ENCODE results near the gene CD8A.

The CD8A gene

DNA sequence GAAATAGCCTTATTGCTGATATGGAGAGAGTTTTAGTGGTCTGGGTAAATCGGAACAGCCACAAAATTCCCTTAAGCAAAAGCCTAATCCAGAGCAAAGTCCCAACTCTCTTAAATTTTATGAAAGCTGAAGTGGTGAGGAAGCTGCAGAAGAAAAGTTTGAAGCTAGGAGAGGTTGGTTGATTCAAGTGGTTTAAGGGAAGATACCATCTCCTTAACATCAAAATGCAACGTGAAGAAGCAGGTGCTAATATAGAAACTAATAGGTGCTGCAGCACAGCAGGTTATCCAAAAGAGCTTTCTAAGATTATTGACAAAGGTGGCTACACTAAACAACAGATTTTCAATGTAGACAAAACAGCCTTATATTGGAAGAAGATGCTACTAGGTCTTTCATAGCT, 28.2 kb upstream of the CD8A start:
- no peak for DNase-seq (ENCODE audit: low read depth)
- TF ChIP-seq, protein P1, sequence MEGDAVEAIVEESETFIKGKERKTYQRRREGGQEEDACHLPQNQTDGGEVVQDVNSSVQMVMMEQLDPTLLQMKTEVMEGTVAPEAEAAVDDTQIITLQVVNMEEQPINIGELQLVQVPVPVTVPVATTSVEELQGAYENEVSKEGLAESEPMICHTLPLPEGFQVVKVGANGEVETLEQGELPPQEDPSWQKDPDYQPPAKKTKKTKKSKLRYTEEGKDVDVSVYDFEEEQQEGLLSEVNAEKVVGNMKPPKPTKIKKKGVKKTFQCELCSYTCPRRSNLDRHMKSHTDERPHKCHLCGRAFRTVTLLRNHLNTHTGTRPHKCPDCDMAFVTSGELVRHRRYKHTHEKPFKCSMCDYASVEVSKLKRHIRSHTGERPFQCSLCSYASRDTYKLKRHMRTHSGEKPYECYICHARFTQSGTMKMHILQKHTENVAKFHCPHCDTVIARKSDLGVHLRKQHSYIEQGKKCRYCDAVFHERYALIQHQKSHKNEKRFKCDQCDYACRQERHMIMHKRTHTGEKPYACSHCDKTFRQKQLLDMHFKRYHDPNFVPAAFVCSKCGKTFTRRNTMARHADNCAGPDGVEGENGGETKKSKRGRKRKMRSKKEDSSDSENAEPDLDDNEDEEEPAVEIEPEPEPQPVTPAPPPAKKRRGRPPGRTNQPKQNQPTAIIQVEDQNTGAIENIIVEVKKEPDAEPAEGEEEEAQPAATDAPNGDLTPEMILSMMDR (conservative IDR thresholded peaks at IDR 0.05; ENCODE audit: low read depth, low read length) = no peak
- H3K4me3 ChIP-seq (ENCODE audit: low read depth, low read length) = no peak overlapping the region

DNA sequence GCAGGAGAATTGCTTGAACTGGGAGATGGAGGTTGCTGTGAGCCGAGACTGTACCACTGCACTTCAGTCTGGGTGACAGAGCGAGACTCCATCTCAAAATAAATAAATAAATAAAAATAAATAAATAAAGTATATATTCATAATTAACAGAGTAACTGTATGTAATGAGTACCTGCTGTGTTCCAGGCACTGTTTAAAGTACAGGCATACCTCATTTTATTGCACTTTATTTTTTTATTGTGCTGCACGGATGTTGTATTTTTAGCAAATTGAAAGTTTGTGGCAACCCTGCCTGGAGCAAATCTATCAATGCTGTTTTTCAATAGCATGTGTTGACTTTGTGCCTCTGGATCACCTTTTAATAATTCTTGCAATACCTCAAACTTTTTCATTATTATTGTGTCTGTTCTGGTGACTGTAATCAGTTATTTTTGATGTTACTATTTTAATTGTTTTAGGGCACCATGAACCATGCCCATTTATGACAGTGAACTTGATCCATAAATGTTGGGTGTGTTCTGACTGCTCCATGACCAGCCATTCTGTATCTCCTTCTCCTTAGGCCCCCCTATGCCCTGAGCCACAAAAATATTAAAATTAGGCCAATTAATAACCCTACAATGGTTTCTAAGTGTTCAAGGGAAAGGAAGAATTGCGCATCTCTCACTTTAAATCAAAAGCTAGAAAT, 27.5 kb upstream of the CD8A start:
- no peak for DNase-seq (ENCODE audit: low read depth)
- H3K4me3 ChIP-seq (ENCODE audit: low read depth, low read length) = no peak overlapping the region
- TF ChIP-seq, protein P1 (conservative IDR thresholded peaks at IDR 0.05; ENCODE audit: low read depth, low read length) = no peak

DNA sequence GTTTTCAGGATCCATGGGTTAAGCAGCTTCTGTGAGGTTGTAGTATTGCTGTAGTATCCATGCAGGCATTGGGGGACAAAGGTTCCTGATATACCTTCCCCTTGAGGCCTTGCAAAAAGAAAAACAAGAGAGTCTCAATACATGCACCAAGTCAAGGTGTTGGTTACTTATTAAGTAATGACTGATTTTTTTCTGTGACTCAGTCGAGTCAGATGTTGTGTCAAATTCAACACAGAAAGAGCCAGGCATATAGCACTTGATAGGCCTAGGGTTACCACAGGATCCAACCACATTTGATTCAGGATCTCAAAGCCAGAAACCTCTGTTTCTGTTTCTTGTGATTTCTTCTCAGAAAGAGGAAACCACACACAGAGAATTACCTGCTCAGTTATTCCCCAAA, 24.9 kb upstream of the CD8A start:
- TF ChIP-seq, protein P1 (conservative IDR thresholded peaks at IDR 0.05; ENCODE audit: low read depth, low read length) = no peak

DNA sequence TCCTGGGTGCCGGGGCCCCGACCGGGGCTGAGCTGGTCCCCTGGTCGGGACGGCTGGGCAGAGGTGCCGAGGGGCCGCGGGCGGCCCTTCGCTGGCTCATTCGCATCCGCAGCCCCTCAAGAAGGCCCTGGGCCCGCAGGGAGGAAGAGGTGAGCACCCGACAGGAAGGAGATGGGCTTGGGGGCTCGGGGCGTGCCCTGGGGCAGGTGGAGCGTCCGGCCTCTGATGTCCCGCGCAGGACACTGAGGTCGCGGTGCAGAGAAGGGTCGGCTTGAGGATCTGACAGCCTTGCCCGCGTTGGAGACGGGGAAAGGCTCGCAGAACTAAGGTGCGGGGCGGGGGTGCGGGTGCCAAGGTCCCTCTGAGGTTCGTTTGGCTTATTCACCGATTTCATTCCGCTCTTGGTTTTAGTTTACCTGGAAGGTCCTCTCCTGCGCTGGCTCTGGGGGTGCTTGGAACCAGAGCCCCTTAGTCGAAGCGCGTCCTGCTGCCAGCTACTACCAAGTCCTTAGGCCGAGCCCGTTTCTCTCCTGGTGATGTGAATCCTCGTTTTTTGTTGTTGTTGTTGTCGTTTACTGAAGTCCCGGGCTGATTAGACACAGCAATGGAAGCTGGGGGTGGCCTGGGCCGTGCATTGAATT, 18.9 kb upstream of the CD8A start:
- H3K4me3 ChIP-seq (ENCODE audit: low read depth, low read length) = no peak overlapping the region
- TF ChIP-seq, protein P1 (conservative IDR thresholded peaks at IDR 0.05; ENCODE audit: low read depth, low read length) = no peak
- DNase-seq (ENCODE audit: low read depth) = no peak

More for the DNA sequence above, 24.9 kb upstream of the CD8A start:
- H3K4me3 ChIP-seq (ENCODE audit: low read depth, low read length) = no peak overlapping the region
- no peak for DNase-seq (ENCODE audit: low read depth)

DNA sequence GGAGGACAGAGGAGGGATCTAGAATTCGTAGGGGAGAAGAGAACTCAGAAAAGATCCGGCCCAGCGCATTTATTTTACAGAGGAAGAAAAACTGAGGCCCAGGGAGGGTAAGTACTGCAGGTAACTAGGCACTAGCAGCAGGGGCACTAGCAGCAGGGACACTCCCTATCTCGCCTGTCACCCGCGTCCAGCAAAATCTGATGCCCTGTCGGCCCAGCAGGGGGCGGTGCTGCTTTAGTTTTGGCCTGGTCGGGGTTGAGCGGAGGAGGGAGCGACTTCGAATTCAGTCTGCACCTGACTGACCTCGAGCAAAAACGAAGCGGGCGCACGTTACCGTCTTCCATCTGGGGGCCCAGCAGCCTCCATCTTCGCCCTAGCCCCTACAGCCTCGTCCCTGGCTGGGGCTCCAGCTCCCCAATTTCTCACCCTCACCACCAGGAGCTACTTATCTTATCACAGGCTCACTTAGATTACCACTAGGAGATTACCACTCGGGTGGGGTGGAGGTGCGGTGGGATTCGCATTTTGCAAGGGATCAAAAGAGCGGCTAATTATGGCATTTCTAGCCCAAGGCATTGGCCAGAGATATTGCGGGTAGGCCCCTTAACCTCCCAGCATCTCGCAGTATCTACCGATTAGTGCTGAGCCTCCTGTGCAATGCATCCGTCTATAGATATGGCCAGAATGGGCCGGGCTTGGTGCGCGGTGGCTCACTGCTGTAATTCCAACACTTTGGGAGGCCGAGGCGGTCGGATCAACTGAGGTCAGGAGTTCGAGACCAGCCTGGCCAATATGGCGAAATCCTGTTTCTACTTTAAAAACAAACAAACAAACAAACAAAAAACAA, 17.8 kb upstream of the CD8A start:
- TF ChIP-seq, protein P1 (conservative IDR thresholded peaks at IDR 0.05; ENCODE audit: low read depth, low read length) = peak; percentile 92
- peak overlapping the region; percentile 52 for H3K4me3 ChIP-seq (ENCODE audit: low read depth, low read length)
- peak; percentile 75 for DNase-seq (ENCODE audit: low read depth)

DNA sequence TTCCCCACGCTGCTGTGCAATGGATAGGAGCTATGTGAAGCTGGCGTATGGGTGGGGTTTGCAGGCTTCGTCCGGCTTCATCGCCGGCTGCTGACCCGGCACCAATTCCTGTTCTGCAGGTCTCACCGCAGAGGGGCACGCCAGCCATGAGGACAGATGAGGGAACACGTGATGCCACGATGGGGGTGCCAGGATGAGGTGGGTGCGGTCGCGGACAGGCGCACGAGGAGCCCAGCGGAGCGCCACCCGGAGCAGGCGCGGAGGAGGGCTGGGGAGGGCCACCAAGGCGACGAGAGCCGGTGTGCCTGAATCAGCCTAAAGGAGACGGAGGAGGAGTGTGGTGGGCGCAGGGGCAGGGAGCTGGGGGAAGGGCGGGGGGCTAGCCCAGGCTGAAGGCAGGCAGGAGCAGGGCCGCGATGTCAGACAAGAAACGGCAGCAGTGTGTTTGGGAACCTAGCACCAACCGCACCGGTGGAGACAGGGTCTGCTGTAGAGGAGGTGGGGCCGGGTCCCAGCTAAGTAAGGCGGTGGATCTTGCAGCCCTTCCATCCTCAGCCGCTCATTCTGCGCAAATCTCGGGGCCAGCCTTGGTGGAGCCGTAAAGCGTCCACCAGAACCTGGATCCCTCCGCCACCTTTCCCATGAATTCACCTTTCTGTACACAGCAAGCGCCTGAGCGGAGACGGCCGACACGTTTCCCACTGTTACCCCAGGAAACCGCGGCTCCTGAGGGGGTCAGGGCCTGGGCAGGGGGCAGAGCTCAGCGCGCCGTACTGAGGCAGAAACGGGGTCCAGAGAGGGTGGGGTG, 17.0 kb upstream of the CD8A start:
- TF ChIP-seq, protein P1 (conservative IDR thresholded peaks at IDR 0.05; ENCODE audit: low read depth, low read length) = no peak
- peak; percentile 21 for DNase-seq (ENCODE audit: low read depth)
- H3K4me3 ChIP-seq (ENCODE audit: low read depth, low read length) = peak overlapping the region; percentile 52

All from choroid plexus epithelial cell (primary cell).